HG02763 (cell line): ENCODE measurements around the gene HORMAD2.

Source experiments
- ATAC-seq: cut with Tn5 transposase; IDR thresholded peaks from one replicate; pipeline ENCODE4 v1.9.1; 2021; ENCODE audit warnings: mild to moderate bottlenecking, moderate library complexity; ENCODE audit not compliant: unreplicated experiment

HORMAD2 gene, protein sequence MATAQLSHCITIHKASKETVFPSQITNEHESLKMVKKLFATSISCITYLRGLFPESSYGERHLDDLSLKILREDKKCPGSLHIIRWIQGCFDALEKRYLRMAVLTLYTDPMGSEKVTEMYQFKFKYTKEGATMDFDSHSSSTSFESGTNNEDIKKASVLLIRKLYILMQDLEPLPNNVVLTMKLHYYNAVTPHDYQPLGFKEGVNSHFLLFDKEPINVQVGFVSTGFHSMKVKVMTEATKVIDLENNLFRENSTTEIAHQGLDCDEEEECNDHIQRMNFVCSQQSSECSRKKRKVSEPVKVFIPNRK

DNA sequence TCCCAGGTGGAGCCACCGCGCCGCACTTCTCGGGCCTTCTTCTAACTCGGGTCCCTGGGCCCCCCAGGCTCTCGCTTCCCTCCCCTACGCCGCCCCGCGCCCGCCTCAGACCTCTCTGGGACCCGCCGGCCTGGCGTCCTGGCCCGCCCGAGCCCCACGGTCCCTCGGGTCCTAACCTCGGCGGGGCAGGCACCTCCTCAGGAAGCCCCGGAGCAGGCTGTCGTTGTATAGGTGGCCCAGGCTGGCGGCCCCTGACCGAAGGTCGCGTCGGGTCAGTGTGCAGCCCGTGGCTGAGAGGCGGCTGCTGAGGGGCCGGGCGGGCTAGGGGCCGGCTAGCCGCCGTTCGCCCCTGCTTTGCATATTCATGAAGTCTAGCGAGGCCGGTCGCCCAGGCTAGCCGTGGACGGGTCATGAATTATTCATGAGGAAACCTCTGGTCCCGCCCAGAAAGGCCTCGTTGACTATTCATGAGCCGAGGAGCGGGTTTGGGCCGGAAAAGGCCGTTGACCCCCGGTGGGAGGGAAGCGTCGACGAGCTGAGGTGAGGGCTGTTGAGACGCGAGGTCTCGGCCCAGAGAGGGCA is at the start of gene HORMAD2:
Gene HORMAD2, plus strand, starts transcription at position 513 of the 582 bp plus-strand sequence. CDS start 13,489 bp downstream, outside the sequence.
- no peak for ATAC-seq

DNA sequence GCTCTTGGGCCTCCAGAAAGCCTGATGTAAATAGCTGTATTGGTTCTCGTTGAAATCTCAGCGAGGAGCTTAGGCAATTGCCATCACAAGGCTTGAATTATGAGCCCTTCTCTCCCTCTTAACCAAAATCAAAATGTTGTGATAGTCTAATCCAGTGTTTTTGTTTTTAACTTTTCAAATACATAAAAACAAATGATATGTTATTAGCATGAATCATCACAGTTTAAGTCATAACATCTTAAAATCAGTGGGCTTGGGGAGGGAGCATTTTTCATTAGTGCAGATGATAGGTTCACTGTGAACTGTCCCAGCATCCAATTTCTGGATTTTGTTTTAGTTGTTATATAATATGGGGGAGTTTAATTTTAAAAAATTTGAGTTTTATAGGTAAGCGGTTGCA is 48.9 kb upstream of the HORMAD2 start:
- no peak for ATAC-seq

DNA sequence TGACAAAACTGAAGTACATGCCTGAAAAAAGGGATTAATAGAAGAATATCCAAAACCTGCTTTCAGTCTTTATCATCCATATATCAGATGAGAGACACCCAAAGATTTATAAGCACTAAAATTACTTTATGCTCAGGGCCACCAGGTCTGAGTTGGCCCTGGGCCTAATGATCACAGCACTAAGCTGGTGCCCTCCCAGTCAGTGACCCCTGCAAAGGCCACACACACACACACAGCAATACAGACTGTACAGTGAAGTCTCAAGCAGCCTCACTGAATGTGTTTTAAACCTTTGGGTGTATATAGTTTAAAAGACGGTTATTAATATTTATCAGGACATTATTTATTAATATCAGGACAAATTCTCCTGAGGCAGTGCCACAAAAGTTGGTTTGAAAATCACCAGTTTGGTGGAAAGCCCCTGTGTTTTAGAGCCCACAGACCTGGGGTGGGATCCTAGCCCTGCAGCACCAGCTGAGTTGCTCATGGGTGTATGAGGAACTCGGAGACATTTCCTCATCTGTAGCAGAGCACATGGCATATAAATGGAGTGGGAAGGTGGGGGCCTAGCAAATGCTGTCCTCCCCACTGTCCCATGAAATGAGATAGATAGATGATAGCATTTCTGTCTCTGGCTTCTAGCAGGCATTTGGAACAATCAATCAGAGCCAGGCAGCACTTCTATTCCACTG is 48.4 kb upstream of the HORMAD2 start:
- ATAC-seq, result no peak

DNA sequence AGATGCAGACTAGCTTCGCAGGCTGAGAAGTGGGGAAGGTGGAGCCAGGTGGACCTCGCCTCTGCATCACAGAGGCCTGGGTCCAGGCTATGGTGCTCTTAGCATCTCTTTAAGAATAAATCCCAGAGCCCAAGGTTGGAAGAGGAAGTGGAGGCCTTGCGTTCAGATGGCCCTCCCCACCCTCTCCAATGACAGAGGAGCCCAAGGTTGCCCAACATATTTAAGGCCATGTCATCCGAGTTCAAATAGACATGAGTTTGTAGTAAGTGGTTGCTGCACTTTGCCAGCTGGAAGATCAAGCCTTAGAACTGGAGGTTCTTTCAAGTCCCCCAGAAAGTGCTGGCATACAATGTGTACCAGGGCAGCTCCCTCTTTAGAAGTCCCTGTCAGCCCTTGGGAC is 47.1 kb upstream of the HORMAD2 start:
- no peak for ATAC-seq

DNA sequence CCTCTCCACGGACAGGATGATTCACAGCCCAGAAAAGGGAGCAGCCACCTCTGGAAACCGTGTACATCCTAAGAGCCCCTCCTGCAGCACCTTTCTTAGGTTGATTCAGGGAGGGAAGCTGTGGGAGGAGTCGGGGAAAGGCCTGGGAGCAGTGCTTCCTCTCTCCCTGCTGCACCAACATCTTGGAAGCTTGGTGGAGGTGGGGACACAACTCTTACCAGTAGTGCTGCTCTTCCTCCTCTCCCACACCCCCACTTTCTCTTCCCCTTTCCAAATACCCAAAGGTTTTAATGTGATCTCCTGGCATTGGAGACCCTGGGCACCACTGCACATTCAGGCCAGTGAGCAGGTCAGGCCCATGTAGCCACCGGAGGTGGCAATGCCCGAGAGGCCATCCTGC is 46.4 kb upstream of the HORMAD2 start:
- ATAC-seq, result no peak

DNA sequence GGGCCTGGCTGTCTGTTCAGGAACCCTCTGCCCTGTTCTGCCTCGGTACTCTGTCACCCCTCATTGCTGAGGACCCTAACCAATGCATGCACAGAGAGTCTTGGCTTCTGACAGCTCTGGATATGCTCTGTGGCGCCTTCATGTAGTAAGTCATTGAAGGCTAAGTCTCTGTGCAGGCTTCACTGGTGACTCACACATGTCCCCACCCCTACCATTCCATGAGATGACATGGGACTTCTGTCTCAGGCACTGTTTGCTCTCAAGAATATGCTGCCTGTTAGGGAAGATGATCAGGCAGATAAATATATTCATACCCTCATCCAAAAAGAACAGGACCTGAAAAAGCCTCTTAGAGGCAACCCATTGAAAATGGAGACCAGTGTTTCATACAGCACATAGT is 43.6 kb upstream of the HORMAD2 start:
- no peak for ATAC-seq

DNA sequence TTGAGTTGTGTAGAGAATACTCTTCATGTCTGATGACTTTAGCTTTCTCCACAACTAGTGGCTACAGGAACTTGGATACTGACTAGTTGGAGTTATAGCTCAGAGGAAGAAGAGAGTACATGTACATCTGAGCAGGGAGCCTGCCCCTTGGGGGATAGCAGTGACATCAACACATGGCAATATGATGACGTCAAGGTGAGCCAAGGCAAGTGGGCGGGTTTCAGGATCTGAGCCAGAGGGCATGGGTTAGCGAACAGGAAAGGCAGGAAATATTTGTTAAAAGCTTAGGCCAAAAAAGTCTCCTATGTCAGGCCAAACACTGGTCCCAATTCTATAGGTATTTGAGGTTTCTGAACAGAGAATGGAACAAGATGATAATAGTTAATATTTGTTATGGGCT is 42.0 kb upstream of the HORMAD2 start:
- no peak for ATAC-seq

DNA sequence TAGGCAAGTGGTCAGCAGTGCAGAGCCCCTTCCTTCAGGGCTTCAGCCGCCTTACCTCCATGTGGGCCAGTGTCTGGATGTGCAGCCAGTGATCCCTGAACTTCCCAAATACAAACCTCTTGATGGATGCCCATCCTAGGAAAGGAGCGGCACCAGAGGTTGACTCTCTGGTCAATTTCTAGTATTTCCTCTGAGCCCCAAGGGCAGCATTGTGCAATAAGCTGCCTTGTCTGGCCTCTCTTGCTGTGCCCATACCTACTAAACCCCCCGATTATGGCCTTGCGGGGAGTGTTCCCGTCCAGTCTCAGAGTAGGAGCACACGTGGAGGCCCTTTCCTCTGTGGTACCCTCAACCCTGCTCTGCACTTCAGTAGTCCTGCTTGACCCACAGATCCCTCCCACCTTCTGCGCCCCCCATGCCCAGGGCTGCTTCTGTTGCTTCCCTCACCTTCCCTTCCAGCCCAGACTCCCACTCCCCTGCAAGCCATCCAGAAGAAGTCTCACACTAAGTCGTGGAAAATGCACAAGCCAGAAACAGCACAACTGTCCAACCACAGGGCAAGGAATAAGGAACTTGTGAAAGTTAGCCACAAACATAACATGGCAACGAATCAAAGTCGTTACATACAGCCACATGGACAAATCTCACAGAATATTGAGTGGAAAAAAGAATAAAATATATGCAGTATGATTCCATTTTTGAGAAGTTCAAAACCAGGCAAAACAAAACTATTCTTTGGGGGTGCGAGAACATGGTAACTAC is 39.6 kb upstream of the HORMAD2 start:
- ATAC-seq, result no peak

DNA sequence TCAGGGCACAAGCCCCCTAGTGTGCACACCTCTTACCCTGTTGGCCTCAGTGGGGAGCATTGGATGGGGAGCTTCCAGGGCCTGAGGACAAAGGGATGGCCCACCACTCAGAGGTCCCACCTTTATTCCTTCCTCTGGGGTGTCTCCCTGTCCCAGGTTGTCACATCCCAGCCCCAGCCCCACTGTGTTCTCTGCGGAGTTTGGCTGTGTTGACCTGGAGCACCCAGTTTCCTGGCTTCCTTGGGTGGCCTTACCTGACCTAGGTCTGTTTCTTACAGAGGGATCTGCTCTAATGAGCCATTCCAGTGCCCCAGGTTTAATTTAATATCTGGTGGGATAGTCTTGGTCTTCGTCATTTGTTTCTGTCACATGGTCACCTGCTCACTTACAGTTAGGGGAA is 38.8 kb upstream of the HORMAD2 start:
- ATAC-seq, result no peak

DNA sequence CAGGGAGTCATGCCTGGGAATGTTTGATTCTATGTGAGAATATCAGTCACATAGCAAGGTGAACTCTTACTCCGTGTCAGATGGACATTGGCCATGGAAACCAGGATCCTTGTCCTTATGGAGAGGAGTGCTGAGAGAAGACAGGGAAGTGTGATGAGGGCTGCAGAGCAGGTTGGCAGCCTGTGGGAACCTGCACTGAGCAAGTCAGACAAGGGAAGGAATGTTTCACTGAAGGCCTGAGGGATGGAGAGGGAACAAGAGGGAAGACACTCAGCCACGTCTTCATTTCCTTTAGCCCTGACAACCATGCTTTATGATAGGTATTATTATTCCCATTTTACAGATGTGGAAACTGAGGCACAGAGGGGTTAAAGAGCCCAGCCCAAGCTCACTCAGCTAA is 38.4 kb upstream of the HORMAD2 start:
- ATAC-seq, result no peak

DNA sequence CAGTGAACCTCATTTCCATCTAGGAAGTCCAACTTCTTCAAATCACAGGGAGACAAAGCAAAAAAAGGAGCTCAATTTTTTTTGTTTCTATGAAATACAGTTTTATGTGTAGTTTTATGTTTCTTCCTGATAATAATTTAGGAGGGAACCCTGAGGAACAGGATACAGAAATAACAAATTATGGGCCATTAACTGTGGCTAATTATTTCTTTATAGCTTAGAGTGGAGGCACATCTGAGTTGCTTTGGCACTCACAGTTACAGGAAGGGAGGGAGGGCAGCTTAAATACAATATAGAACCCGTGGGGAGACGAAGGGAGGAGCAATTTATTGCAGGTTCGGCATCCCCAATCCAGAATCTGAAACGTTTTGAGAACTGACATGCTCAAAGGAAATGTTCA is 37.1 kb upstream of the HORMAD2 start:
- ATAC-seq, result no peak

DNA sequence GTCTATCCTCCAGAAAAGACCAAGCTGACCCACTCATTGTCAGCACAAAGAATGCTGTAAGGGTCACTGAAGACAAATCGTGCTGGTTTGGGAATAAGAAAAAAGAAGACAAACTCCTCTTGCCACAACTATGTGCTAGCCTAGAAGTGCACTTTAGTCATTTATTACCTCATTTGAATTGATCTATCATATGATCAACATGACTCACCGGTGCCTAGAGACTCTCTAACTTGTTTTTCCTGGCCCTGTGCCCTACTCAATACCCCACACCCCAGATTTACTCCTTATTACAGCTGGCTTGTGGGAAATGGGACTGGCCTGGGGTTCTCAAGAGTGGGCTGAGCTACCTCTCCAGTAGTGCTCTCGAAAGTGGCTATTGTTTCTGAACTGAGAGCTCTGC is 35.9 kb upstream of the HORMAD2 start:
- no peak for ATAC-seq

DNA sequence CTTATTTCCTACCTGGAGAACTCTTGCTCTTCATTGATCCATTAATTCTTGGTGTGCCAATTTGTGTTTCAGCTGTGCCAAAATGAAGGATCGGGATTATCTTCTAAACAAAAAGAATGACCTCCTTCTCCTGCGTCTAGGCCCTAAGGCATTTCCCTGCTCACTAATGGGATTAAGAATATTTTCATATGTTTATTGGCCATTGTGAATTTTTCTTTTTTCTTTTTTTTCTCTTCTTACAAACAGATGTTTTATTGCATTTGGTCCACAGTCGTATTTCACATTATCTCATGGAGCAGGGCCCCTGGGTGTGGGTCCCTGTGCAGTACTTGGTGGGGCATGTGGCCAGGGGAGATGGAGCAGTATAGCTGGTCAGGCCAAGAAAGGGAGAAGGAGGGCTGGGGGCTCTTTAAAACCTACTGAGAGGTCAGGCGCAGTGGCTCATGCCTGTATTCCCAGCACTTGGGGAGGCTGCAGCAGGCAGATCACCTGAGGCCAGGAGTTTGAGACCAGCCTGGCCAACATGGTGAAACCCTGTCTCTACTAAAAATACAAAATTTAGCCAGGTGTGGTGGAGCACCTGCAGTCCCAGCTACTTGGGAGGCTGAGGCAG is 35.3 kb upstream of the HORMAD2 start:
- no peak for ATAC-seq

DNA sequence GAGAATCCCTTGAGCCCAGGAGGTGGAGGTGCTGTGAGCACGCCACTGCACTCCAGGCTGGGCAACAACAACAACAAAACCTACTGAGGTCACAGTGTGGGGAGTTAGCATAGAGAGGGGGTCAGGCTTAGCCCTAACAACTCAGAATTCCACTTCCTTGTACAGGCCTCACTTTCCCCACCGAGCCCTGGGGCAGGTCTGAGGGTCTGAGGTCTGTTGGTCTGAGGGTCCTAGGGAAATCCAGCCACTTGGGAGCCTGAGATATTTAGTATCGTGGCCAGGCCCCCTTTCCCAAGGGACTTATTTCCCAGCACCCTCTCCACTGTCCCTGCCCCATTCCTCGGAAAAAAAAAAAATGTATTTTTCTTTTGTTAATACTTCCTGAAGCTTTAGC is 34.8 kb upstream of the HORMAD2 start:
- no peak for ATAC-seq

DNA sequence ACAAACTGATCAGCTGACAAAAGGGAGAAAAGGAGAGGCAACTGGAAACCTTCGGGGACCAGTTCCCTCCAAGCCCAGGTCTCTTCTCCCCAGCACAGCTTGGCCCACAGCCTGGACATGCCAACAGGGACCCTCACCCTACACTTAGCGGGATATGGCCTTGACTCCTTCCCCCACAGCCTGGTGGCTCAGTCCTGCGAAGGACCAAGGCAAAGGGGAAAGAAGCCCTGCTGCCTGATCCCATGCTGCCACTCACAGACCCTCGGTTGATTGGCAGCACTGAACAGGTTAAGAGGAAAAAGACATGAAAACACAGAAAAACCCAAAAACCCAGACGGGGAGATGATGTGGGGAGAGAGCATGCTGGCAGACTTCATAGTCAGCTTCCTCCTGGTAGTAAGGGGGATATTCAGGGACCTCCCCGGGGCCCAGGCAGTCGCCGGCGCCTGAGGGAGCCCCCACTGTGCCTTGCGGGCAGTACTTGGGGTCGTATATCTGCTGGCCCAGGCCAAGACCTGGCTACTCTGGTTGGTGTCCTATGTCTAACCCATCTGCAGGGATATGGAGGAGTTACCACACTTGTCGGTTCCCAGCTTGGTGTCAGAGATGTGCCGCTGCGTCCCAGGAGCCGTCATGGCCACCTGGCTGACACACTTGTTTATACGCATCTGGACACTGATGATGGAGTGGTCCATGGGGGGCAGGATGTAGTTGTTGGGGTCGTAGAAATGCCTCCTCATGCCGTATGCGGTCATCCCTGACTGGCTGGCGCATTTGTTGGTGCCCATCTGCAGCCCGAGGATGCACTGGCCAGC is 34.2 kb upstream of the HORMAD2 start:
- no peak for ATAC-seq

DNA sequence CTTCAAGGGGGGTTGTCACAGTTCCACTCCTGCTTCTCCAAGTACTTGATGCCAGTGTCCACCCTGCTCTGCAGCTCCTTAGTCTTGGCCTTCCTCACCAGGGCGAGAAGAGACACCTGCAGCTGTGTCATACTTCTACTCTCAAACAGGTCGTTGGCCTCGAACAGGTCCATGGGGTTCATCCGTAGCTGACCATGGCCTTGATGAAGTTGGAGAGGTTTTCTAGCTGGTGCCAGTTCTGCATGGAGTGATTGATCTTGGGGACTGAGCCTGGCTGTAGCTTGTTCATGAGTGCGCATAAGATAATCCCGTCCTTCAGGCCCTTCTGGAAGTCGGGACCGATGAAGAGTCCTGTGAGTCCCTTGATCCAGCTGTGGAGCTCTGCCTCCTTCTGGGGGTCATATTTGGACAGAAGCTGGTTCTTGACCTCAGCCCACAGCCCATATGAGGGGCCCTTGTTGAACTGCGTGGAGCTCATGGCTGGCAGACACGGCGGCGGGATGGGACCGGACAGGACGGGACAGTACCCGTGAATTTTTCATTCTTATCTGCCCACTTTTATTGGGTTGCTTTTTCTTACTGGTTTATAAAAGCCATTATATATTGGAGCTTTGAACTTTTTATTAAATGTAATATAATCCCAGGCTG is 33.4 kb upstream of the HORMAD2 start:
- no peak for ATAC-seq

DNA sequence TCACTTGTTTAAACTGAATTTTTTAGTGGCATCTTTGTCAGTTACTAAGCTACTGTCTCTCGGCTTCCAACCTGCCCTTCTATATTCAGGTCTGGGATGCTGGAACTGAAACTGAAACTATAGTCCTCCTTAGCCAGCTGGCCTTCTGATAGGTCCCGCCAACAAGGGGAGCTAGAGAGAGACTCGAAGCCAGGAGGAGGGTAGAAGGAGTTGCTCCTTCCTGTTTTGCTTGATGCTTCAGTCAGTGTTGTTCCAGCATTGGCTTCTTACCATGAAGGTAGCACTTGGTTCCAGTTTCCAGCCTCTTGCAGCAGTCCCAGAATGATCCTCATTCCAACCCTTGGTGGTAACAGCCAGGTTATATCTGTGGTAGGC is 32.9 kb upstream of the HORMAD2 start:
- ATAC-seq, result no peak

DNA sequence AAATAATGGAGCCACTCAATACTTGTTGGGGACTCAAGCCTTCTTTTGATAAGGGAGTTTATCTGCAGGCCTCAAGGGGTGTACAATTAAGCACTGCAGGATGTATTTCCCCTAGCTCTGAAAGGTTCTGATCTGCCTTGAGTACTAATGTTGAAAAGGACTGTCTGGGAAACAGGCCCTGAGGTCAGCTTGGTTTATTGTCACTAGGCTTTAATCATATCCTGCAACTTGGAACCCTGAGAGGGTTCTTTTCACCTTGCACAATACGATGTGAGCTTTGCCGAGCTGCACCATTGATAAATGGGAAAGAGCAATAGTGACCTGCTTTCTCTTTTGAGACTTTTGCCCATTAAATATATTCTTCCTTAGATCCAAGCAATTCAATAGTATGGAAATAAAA is 31.6 kb upstream of the HORMAD2 start:
- ATAC-seq, result no peak

DNA sequence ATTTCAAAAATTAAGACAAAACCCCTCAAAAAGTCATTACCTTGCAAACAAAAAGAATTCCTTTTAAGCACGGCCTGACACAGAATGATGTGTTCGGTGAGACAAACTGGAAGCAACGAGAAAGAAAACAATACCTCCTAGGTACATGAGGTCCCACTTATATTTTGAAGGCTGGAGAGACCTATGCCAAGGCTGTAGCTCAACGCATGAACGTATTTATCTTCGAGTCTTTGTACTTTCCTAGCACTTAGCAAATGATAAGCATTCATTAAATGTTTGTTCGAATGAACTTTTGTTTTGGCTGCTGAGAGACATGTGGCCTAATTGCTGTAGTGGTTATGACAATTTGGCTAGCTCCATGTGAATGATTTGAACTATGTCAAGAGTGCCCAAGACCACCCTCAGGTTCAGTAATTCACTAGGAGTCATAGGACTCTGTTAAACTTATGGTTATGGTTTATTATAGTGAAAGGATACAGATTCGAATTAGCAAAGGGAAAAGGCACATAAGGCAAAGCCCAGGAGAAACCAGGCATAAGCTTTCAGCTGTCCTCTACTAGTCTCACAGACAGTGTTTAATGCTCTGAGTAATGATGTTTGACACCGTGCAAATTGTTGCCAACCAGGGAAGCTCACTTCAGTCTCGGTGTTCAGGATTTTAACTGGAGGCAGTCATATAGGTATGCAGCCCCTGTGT is 26.0 kb upstream of the HORMAD2 start:
- ATAC-seq, result no peak

DNA sequence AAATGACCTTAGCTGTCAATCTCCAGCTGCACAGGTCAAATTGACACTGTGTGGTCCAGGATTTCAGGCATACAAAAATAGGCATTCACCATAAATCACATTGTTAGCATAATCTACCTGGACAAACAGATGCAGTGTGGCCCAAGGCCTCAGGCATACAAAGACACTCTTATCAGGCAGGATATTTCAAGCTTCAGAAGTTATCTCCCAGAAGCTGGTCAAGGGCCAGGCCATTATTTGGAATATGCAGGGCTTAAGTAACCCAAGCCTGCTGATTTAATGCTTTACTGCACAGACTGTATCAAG is 25.5 kb upstream of the HORMAD2 start:
- ATAC-seq, result no peak
